Measurements from ENCODE around the gene RNF26.

The RNF26 gene

GRCh38 chr11:119334174-119334930, at the start of gene RNF26:
Gene RNF26, plus strand, starts transcription at chr11:119334527. Its CDS starts 596 bp downstream, at chr11:119335123.
- peak; percentile 88 for DNase-seq (ENCODE audit: low read depth)

GRCh38 chr11:119285431-119285830, 48.9 kb upstream of the RNF26 start:
- no peak for DNase-seq (ENCODE audit: low read depth)

- no peak for DNase-seq (ENCODE audit: low read depth)
Observed at GRCh38 chr11:119288219-119288618, 46.1 kb upstream of the RNF26 start.

GRCh38 chr11:119290894-119291497, 43.3 kb upstream of the RNF26 start:
- no peak for DNase-seq (ENCODE audit: low read depth)

- no peak for DNase-seq (ENCODE audit: low read depth)
Observed at GRCh38 chr11:119293461-119293860, 40.9 kb upstream of the RNF26 start.

- DNase-seq (ENCODE audit: low read depth), result no peak
Observed at GRCh38 chr11:119295178-119295577, 39.1 kb upstream of the RNF26 start.

GRCh38 chr11:119297938-119298337, 36.4 kb upstream of the RNF26 start:
- no peak for DNase-seq (ENCODE audit: low read depth)

GRCh38 chr11:119298726-119299125, 35.6 kb upstream of the RNF26 start:
- DNase-seq (ENCODE audit: low read depth), result no peak

- no peak for DNase-seq (ENCODE audit: low read depth)
Observed at GRCh38 chr11:119299416-119299815, 34.9 kb upstream of the RNF26 start.

- DNase-seq (ENCODE audit: low read depth), result no peak
Observed at GRCh38 chr11:119300198-119300964, 33.9 kb upstream of the RNF26 start.

- DNase-seq (ENCODE audit: low read depth), result no peak
Observed at GRCh38 chr11:119303227-119303718, 31.1 kb upstream of the RNF26 start.

- DNase-seq (ENCODE audit: low read depth), result no peak
Observed at GRCh38 chr11:119305556-119306372, 28.6 kb upstream of the RNF26 start.

- no peak for DNase-seq (ENCODE audit: low read depth)
Observed at GRCh38 chr11:119306373-119306890, 27.9 kb upstream of the RNF26 start.

GRCh38 chr11:119307219-119307618, 27.1 kb upstream of the RNF26 start:
- DNase-seq (ENCODE audit: low read depth), result no peak

- no peak for DNase-seq (ENCODE audit: low read depth)
Observed at GRCh38 chr11:119307974-119308373, 26.4 kb upstream of the RNF26 start.

GRCh38 chr11:119309411-119309810, 24.9 kb upstream of the RNF26 start:
- DNase-seq (ENCODE audit: low read depth), result no peak

GRCh38 chr11:119309953-119310681, 24.2 kb upstream of the RNF26 start:
- DNase-seq (ENCODE audit: low read depth), result no peak

GRCh38 chr11:119310682-119311052, 23.7 kb upstream of the RNF26 start:
- no peak for DNase-seq (ENCODE audit: low read depth)

- DNase-seq (ENCODE audit: low read depth), result no peak
Observed at GRCh38 chr11:119314726-119315125, 19.6 kb upstream of the RNF26 start.

GRCh38 chr11:119315131-119316015, 19.0 kb upstream of the RNF26 start:
- DNase-seq (ENCODE audit: low read depth), result no peak
